Testis (tissue), 3 donors: Measurements from ENCODE around the gene CEACAM7. TPM values are rescaled to one million over a fixed set of nuclear protein-coding genes. Genes with fewer than 3 reads are reported as not detected.

Experiments used
- DNase-seq: peaks from one replicate; pipeline ENCODE4 v3.0.0-alpha.2; 2019
- H3K27ac ChIP-seq, 2 donors: fragments of 200-600 bp; sonication (generic); one replicate each; pipeline ENCODE4 v1.5.1; 2019
- H3K27me3 ChIP-seq: fragments of 200-600 bp; sonication (generic); one replicate; pipeline ENCODE4 v1.5.1; 2019
- H3K36me3 ChIP-seq: fragments of 200-600 bp; sonication (generic); one replicate; pipeline ENCODE4 v1.5.1; 2017; ENCODE audit warnings: low read depth; ENCODE audit errors: missing control alignments
- H3K4me1 ChIP-seq: fragments of 200-600 bp; sonication (generic); one replicate; pipeline ENCODE4 v1.5.1; 2019
- H3K4me3 ChIP-seq, 2 donors: fragments of 200-600 bp; sonication (generic); one replicate each; pipeline ENCODE4 v1.5.1; 2017 to 2019
- H3K9me3 ChIP-seq: fragments of 200-600 bp; sonication (generic); one replicate; pipeline ENCODE4 v1.5.1; 2017
- CTCF ChIP-seq, 3 experiments: fragments of 450-650 bp in 2 of 3; fragments of 200-600 bp in 1 of 3; sonication (generic) in 1 of 3; IDR thresholded peaks; one replicate each; pipeline ENCODE4 v1.5.1; 2016 to 2019; ENCODE audit warnings: antibody characterized with exemption in 3 of 3, mild to moderate bottlenecking in 2 of 3, moderate library complexity in 1 of 3
- POLR2A ChIP-seq: fragments of 450-650 bp; IDR thresholded peaks from one replicate; pipeline ENCODE4 v1.6.1; 2017; ENCODE audit warnings: antibody characterized with exemption, mild to moderate bottlenecking, moderate library complexity
- WGBS, 2 donors: methylation state at CpG; one replicate each; pipeline ENCODE4 v1.1.5; 2018; 5-methylcytosine and 5-hydroxymethylcytosine counted together
- intact Hi-C: fragments of 100-400 bp; cut with DNase I; formaldehyde crosslinking; loops from one replicate; pipeline ENCODE4 v1.15.1; 2023; ENCODE audit warnings: low total_unique reads
- polyA plus RNA-seq: library from polyadenylated mRNA; stranded (reverse); fragments of 350-450 nt; fragmentation: Illumina TruSeq; extraction: RNeasy Lipid Tissue Mini Kit (QIAGEN cat#74804); gene quantifications from one replicate; pipeline ENCODE4 v1.2.3, GENCODE V29; 2014; ENCODE audit warnings: low read depth, low replicate concordance; ENCODE audit not compliant: insufficient read depth
- total RNA-seq, 2 donors: library from RNA; depleted of rRNA; stranded (reverse); fragments of >200 nt; gene quantifications; one replicate each; pipeline ENCODE4 v1.2.3, GENCODE V29; 2016

Gene CEACAM7
- total and polyA plus RNA-seq, 3 donors from 2014 or later, result 0.19 to 0.39 TPM; not detected in 1

GRCh38 chr19:41706741-41707501 lies 18.9 kb upstream of the CEACAM7 start:
- Histone ChIP-seq H3K9me3 (no peaks in the 10 kb centered on the region), H3K4me1 (no peaks in the 10 kb centered on the region), H3K27me3 (no peaks in the 10 kb centered on the region), H3K27ac (no peak overlapping the region), H3K36me3 (no peaks in the 10 kb centered on the region), H3K4me3 (no peak overlapping the region)
- TF ChIP-seq POLR2A, result no peak
- peak in 2 of 3 experiments; percentile 43 to 54 for TF ChIP-seq CTCF (IDR thresholded peaks at IDR 0.05)
- WGBS, 2 donors, result 14 to 29% methylated on average over 16 to 24 of the region's 26 CpGs
- peak; percentile 48 for DNase-seq
- intact Hi-C loops, result no loop called here

- 41 to 56% methylated on average over 7 to 8 of the region's 10 CpGs for WGBS, 2 donors
- H3K9me3 ChIP-seq, result no peaks in the 10 kb centered on the region
- no peaks in the 10 kb centered on the region for H3K27me3 ChIP-seq
Observed at GRCh38 chr19:41705393-41706174, 17.5 kb upstream of the CEACAM7 start.

GRCh38 chr19:41703602-41704293 lies 15.7 kb upstream of the CEACAM7 start:
- no peak for DNase-seq
- intact Hi-C loops, result no loop called here
- Histone ChIP-seq H3K4me3 (no peak overlapping the region), H3K36me3 (no peaks in the 10 kb centered on the region), H3K9me3 (no peaks in the 10 kb centered on the region), H3K4me1 (no peaks in the 10 kb centered on the region), H3K27ac (no peak overlapping the region), H3K27me3 (no peaks in the 10 kb centered on the region)
- 65 to 75% methylated on average over 7 to 8 of the region's 8 CpGs for WGBS, 2 donors
- TF ChIP-seq CTCF (IDR thresholded peaks at IDR 0.05), result no peak
- TF ChIP-seq POLR2A, result no peak

More at GRCh38 chr19:41705393-41706174, 17.5 kb upstream of the CEACAM7 start:
- TF ChIP-seq CTCF (IDR thresholded peaks at IDR 0.05), result no peak
- no peak for TF ChIP-seq POLR2A
- H3K27ac ChIP-seq, result no peak overlapping the region
- no peak overlapping the region for H3K4me3 ChIP-seq
- intact Hi-C loops, result no loop called here
- H3K36me3 ChIP-seq, result no peaks in the 10 kb centered on the region
- H3K4me1 ChIP-seq, result no peaks in the 10 kb centered on the region
- DNase-seq, result peak; percentile 21

GRCh38 chr19:41702171-41702651 lies 14.1 kb upstream of the CEACAM7 start:
- Histone ChIP-seq H3K4me1 (no peaks in the 10 kb centered on the region), H3K9me3 (no peaks in the 10 kb centered on the region), H3K27me3 (no peaks in the 10 kb centered on the region), H3K4me3 (no peak overlapping the region), H3K27ac (no peak overlapping the region), H3K36me3 (no peaks in the 10 kb centered on the region)
- 57 to 64% methylated on average over 3 of the region's 3 CpGs for WGBS, 2 donors
- intact Hi-C loops, result no loop called here
- no peak for DNase-seq
- no peak for TF ChIP-seq CTCF (IDR thresholded peaks at IDR 0.05)
- no peak for TF ChIP-seq POLR2A
